GM12873 (cell line): ENCODE measurements around the gene CIITA.

Experiments
- CTCF ChIP-seq: IDR thresholded peaks from 2 replicates; pipeline ENCODE4 v1.5.1; 2012; ENCODE audit warnings: low read depth, mild to moderate bottlenecking, moderate library complexity, low read length, control low read depth; ENCODE audit not compliant: insufficient read depth; ENCODE audit errors: missing control alignments

The CIITA gene

DNA sequence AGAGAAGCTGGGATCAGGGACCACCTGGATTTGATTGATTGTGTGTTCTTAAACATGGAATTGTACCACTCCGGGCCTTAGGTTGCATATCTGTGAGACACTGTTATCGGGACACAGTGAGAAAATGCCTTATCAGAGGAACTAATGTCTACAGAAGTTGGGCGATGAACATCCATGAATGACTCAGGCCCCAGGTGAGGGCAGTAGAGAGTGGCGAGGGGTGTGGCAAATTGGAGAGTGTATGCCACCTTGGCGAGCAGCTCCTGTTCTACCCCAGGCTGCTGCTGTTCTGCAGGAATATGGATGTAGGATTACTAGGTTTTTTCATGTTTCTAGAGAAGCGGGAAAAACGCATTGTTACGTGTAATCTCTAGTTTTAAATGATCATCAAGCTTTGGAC lies 106.2 kb downstream of the CIITA start:
- TF ChIP-seq CTCF: peak; percentile 48

DNA sequence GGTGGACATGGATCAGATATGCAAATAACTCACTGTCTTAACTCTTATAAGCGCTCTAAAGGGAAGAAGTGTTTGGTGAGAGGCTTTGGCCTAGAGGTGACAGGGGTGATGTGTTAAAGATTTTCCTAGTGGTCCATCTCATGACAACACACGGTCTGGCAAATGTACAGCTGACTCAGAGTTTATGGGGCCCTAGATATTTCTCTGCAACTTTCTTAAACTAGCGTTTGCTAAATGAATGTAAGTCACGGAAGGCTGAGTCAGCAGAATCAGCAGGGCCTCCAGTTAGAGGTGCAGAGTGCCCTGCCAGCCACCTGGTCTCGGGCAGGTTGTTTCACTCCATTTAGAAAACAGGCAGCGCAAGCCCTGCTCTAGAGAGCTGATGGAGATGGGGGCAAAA lies 107.5 kb downstream of the CIITA start:
- TF ChIP-seq CTCF: no peak
